Measurements from ENCODE around the gene ATP9B. TPM values are rescaled to one million over a fixed set of nuclear protein-coding genes. Genes with fewer than 3 reads are reported as not detected.

ATP9B gene
- total RNA-seq, 1 donor from 2014 or later = 39.7 TPM

DNA sequence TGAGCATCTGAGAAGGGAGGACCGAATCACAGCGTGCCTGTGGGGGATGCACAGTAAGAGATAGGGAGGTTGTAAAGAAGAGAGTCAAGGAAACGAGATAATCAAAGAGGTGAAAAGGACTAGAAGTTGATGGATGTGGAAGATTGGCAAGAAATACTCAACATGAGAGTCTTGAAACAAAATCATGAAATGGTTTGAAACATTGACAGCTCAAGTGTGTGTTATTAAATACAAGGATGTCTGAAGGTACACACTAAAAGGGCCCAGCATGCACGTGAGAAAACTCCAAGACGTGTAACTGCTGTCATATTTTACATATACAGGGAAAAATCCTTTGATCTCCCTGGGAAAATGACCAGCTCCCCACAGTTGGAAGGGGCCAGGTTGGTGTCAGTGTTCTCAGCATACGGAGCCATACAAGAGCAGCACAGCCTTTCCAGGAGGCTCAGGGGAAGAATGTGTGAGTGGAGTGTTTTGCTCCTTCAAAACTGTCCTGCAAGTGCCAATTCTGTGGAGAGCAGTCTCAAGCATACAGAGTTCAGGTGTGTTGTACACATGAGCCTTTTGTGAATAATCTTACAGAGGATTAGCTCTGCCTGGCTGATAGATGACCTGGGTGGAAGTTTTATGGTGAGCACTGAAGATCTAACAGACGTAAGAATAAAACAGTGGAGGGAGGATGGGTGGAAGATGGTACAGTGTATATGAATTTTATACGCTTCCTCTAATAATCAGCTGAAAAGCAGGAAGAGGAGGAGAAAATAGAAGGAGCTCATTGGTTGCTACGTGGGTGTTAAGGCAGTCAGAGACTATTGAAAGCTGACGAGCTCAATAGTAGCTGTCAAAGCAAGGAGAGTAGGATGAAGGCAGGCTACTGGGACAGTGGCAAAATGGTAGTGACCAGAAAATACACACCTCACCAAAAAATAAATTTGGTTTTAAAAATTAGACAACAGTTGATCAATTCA lies 126.8 kb downstream of the ATP9B start:
- DNase-seq (ENCODE audit: low read depth) = no peak

DNA sequence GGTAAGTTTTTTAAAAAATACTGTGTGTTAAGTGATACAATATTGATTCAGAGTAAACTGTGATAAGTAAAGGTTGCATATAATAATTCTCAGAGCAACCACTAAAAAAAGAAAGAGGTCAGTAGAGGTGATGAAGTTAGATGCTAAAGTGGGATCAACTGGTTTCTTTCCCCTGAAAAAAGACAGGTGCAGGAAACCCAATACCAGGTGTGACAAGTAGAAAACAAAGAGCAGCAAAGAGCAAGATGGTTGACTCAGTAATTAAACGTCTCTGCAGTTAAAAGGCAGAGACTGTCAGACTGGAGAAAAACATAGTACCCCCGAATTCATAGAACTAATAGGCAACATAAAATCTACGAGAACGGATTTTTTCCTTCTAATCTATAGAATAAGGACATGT lies 128.3 kb downstream of the ATP9B start:
- DNase-seq (ENCODE audit: low read depth) = no peak

DNA sequence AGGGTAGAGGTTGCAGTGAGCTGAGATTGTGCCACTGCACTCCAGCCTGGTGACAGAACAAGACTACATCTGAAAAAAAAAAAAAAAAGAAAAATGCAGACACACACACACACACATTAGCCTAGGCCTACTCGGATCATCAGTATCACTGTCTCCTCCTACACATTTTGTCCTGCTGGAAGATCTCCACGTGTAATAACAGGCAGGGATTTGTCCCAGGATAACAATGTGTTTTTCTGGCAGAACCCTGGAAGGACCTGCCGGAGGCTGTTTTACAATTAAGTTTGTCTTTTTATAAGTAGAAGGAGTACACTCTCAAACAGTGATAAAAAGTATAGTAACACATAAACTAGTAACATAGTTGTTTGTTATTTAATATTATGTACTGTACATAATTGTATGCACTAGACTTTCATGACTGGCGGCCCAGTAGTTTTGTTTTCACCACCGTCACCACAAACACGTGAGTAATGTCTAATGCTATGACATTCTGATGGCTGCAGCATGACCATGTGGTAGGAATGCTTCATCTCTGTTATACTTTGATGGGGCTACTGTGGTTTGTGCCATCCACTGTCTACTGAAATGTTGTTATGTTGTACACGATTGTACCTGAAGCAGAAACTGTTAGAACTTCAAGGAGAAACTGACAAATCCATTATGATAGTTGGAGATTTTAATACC lies 130.6 kb downstream of the ATP9B start:
- peak; percentile 7 for DNase-seq (ENCODE audit: low read depth)

DNA sequence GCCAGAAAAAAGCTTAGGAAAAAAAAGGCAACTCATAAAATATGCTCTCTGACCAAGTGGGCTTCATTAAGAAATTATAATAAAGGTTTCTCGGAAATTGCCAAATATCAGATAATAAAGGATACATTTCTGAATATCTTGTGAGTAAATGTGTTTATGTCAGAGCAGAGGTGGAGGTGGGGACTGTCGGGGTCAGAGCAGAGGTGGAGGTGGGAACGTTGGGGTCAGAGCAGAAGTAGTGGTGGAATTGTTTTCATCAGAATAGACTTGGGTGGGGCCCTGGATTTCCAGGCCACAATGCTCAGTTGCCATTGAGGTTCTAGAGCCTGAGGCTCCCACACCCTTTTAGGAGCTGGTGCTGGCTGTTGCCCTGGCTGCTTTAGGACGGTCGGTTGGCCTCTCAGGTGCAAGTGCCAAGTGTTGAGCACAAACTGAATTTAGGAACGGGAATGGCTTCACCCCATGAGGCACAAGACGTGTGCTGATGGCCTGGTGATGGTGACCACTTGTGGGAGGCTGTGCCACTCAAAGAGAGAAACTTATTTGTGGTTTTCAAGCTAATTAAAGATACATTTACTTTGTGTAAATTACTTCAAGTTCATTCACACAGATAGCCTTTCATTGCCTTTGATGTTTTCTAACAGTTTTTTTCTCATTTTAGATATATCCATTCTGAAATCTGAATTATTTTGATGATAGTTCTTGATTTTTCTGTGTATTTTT lies 131.5 kb downstream of the ATP9B start:
- DNase-seq (ENCODE audit: low read depth) = no peak

DNA sequence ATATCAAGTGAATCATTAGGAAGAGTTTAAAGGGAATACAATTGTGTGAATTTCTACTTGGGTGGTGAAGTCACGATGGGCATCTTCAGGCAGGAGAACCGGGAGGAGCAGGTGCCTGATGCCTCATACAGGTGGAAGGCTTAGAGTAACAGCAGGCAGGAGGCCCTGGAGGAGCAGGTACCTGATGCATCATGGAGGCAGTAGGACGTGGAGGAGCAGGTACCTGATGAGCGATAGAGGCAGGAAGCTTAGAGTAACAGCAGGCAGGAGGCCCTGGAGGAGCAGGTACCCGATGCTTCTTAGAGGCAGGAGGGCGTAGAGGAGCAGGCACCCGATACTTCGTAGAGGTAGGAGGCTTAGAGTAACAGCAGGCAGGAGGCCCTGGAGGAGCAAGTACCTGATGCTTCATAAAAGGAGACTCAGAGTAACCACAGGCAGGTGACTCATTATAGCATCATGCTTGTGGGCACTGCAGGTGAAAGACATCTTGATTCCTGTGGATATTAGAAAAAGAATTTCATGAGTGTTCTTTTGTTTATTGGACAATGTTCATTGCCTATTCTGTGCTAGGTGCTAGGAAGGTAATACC lies 133.9 kb downstream of the ATP9B start:
- DNase-seq (ENCODE audit: low read depth) = peak; percentile 85

DNA sequence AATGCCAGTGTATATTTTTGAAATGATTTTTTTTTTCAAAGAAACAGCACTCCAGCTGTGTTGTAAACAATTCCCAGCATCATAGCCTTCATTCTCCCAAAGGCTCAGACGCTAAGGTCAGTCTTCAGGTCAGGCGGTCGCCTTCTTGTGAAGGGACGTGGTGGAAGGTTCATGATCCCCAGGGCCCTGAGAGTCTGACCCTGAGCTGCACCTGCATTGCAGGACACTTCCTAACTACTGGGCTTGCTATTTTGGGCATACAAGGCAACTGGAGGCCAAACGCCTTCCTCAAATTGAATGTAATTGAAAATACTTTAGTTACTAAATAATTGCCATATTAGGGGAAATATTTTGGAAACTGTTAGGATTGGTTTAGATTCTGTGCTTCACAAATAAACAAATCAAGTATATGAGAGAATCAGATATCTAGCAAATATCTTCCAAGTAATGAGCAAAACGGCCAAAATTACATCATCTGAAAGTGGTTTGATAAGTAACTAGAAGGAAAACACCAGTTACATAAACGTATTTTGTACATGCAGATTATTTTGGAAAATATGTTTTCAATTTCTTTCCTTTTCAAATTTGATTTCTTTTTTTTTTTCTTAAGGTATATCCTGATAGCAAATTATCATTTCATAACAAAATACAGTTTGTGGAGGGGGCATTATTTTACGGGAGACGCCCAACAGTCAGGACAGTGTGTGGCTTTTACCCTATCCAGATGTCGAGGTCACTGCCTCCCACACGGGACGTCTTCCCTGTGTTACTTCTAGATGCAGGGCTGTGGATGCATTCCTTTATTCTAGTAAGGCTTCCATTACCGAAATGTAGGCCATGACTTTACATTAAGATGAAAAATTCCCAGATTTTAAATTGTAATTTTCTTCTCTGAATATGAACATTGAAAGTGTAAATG lies 136.0 kb downstream of the ATP9B start:
- DNase-seq (ENCODE audit: low read depth) = no peak

DNA sequence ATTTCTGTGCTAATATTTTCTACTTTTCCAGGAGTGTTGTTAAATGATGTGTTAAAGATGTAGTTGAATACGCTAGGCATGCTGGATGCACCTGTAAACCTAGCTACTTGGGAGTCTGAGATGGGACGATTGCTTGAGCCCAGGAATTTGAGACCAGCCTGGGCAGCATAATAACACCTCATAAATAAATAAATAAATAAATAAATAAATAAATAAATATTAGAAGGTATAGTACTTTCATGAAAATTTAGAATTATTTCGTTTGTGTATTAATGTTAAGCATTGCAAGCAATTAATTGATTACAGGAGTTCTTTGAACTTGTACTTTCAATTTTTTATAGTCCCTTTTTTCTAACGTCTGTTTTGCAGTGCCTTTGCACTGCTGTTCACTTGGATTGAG lies 137.2 kb downstream of the ATP9B start:
- DNase-seq (ENCODE audit: low read depth) = no peak

DNA sequence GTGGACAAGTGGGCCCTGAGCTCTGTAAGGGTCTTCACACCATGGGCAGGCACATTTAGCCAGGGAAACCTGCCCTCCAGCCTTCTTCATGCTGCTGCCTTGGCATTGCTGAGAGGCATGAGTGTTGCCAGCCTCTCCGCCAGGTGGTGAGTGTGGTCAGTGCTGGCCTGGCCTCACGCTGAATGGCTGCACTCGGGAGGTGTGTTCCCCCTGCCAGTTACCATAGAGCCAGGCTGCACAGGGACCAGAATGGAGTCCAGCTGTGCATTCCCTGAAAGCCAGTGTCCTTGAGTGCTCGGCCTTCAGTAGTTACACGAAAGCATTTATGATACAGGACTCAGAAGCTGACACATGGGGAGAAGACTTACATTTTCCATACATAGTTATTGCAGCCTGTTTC lies 139.7 kb downstream of the ATP9B start:
- no peak for DNase-seq (ENCODE audit: low read depth)

DNA sequence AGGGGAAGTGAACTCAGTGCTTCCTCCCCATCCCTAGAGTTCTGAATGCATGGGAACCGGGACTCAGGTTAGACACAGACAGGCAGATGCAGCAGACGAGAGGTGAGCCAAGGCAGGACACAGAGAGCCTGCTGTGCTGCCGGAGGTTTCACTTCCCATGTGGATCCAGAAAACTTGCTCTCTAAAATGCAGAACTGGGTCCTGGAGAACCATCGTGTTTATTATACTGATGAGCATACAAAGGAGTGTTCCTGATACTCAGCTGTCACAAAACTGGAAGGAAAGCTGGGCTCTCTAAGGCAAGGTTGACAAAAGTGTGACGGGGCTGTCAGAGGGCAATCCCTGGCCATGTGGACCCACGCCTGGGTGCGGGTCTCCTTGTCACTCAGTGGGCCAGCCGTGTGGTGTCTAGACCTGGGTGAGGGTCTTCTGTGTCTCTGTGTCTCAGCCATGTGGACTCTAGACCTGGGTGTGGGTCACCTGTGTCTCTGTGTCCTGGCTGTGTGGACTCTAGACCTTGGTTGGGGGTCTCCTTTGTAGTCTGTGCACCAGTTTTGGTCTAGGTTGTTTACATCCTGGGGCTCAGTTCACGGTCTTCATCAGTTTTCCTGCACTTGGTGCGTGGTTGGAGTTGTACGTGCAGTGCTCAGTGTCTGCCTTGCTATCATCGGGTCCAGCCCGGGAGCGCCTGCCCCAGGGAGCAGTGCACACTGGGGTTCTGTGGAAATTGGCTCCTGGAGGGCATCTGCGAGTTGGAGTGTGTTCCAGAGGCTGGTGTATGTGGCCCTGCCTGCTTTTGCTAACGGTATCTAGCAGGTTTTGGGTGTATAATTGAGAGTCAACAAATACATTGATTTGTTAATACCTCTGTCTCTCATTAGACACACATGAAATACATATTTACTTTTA lies 141.1 kb downstream of the ATP9B start:
- DNase-seq (ENCODE audit: low read depth) = no peak

DNA sequence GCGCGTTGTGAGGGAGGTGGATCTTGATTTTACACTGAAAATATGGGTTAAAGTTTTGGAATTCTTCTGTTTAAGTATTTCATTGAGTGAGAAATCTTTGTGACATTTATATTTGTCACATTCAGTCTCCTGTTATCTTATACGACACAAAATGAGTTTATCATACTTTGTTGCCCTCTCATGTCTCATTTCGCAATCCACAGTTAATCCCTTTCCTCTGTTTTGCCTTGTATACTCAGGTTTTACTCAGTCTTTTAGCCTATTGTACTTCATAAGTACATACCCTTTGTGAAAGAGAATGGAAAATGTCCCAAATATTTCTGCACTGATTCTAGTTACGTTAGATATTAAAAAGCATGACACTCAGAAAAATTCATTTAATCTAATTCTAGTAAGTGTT lies 142.7 kb downstream of the ATP9B start:
- DNase-seq (ENCODE audit: low read depth) = peak; percentile 7

DNA sequence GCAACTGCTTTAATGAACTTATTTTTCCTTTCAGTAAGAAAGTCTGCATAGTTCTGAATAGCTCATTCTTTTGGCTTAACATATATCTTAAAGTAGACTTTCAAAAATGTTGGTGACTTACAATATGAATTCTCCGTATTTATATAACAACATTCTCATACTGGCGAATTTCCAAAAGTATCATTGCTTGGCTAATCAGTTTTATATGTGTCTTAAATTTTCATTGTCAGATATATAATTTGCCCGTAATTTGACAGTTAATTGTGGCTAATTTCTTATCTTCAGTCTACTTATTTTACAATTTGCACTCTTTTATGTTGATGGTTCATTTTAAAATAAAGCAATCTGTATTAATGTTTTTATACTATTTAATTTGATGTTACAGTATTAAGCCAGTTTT lies 144.9 kb downstream of the ATP9B start:
- DNase-seq (ENCODE audit: low read depth) = no peak

DNA sequence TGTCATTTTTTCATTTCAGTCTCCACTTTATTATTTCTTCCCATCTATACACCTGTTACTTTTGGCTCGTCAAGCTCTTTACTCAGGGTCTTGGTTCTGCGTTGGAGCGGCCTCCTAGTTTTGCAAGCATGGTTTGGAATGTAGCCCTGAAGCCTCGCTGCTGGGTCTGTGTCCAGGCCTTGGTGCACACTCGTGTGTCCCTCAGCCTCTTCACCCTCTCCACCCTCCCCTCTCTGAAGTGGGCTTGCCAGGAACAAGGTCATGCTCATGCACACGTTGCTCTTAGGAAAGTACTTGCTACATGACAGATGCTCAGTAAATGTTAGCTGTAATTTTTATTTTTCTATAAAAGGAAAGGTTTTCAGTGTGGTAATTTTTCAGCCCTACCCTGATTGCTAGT lies 147.0 kb downstream of the ATP9B start:
- no peak for DNase-seq (ENCODE audit: low read depth)

DNA sequence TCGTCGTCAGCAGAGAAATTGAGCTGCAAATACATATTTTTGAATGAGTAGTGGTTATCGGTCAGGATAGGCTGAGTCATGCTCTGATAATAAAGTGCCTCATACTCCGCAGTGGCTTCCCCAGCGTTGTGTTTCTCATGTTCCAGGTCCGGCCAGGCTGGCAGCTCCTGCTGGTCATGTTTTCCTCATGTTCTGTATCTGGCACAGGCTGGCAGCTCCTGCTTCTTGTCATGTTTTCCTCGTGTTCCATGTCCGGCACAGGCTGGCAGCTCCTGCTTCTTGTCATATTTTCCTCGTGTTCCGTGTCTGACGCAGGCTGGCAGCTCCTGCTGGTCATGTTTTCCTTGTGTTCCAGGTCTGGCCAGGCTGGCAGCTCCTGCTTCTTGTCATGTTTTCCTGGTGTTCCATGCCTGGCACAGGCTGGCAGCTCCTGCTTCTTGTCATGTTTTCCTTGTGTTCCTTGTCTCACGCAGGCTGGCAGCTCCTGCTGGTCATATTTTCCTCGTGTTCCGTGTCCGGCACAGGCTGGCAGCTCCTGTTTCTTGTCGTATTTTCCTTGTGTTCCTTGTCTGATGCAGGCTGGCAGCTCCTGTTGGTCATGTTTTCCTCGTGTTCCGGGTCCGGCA lies 148.9 kb downstream of the ATP9B start:
- DNase-seq (ENCODE audit: low read depth) = no peak

DNA sequence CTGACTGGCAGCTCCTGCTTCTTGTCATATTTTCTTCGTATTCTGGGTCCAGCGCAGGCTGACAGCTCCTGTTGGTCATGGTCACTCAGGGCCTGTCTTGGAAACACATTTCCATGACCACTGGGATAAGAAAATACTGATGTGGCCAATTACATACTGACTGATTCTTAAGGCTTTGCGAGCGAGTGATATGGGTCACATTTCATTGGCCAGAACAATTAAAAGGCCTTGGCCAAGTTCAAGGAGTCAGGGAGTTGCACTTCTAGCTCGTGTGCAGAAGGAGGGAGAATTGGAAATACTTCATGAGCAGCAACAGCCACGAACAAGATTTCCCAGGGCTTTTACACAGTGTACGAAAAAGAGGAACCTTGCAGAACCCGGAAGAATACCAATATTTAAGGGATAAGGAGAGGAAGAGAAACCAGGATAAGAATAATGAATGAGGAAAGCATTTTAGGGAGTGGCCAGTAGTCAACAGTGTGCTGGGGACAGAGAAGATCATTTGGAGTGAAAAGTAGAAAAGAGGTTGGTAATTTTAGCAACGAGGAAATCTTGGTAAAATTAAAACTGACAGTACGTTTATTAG lies 149.5 kb downstream of the ATP9B start:
- DNase-seq (ENCODE audit: low read depth) = no peak

DNA sequence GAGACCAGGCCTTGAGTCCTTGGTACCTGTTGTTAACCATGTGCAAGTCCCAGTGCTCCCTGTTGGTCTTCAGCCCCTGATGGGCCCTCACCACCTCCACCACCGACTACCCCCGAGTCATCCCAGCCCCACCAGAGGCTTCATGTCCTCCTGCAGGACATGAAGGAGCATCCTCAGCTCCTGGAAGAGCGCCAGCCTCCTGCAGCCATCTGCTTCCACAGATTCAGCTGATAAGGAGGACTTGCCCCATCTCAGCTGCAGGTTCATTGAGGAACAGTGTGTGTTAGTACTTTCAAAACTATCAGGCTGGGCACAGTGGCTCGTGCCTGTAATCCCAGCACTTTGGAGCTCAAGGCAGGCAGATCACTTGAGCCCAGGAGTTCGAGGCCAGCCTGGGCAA lies 151.9 kb downstream of the ATP9B start:
- no peak for DNase-seq (ENCODE audit: low read depth)

DNA sequence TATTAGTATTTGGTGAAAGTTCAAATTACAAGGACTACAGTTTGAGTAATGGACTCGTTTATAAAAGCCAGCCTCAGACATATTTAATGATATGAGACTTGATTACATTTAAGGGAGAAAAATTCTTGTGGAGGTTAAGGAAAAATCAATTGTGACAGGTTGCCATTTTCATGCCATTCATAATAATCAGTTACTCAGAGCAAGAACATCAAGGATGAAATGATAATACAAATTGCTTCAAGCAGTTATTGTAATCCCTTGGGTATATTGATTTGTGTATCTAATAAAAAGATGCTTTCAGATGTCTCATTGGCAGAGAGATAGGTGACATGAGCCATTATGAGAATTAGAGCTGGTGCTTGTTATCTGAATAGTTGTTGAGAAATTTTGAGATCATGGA lies 153.6 kb downstream of the ATP9B start:
- no peak for DNase-seq (ENCODE audit: low read depth)

DNA sequence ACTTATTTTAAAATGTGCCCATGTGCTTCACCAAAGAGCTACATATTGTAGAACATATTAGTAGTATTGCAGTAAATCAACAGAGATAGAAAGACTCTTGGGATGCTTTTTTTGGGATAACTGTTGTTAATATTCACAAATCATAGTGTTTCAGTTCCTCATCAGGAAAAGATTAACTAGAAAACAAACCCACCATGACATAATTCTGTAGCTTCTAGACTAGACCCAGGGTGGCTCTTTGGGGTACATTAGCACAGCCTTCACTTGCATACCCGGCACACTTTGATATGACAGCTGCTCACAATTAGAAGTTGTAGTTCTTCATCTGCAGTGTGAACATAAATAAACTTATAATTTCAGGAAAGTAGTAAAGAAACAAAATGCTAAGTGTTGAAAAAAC lies 154.2 kb downstream of the ATP9B start:
- DNase-seq (ENCODE audit: low read depth) = no peak

DNA sequence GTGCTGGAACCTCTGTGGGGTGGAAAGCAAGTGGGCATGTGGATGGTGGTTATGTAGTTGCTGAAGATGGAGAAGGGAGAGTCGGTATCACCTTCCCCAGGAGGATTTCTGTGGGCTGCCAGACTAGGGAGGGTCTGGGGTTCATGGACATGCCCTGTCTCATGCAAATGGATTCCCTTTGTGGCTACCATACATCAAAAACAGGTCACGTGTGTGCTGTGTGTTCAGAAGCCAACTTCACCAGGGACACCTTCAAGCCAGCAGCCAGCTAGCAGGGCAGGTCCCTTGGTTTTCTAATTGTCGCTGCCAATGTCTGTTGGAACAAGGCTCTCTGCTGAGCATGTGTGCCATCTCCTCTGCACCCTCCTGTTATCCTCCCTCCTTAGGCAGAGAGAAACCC lies 155.2 kb downstream of the ATP9B start:
- DNase-seq (ENCODE audit: low read depth) = no peak

DNA sequence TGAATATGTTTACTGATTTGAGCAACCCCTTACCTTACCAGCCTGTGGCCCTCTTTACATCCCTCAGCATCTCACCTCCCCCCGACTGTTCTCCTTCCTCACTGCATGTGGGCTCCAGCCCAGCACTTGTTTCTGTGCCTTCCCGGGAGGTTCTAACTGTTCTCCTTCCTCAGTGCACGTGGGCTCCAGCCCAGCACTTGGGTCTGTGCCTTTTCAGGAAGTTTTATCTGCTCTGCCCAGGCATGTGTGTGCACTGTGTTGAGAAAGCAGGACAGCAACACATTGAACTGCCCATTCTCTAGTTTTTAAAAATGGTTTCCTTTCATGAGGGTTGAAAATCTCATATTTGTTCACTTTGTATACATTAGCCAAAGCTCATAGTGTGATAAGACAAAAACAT lies 158.4 kb downstream of the ATP9B start:
- DNase-seq (ENCODE audit: low read depth) = no peak
